DND-41 (cell line): ENCODE data around the gene CD207.

Source experiments
- ATAC-seq: fragments of 200-7000 bp; cut with Tn5 transposase; 3 replicates; pipeline ENCODE4 v1.9.1; 2021; ENCODE audit warnings: low read depth; ENCODE audit not compliant: insufficient read depth
- DNase-seq: peaks from one replicate; pipeline ENCODE4 v3.0.0-alpha.2; 2020
- H2AFZ ChIP-seq: 2 replicates; pipeline ENCODE4 v1.6.0; 2012; ENCODE audit warnings: low read depth, low read length
- H3K27ac ChIP-seq: 2 replicates; pipeline ENCODE4 v1.5.1; 2012; ENCODE audit warnings: low read length, inconsistent platforms
- H3K27me3 ChIP-seq: fragments of 200-600 bp; sonication (generic); 2 replicates; pipeline ENCODE4 v1.6.0; 2012; ENCODE audit warnings: low read length, mild to moderate bottlenecking, inconsistent platforms; ENCODE audit not compliant: insufficient read depth, poor library complexity
- H3K36me3 ChIP-seq: 2 replicates; pipeline ENCODE4 v1.5.1; 2012; ENCODE audit warnings: low read length, inconsistent platforms; ENCODE audit not compliant: insufficient read depth
- H3K4me1 ChIP-seq: 2 replicates; pipeline ENCODE4 v1.5.1; 2012; ENCODE audit warnings: mild to moderate bottlenecking, low read length; ENCODE audit not compliant: insufficient read depth
- H3K4me2 ChIP-seq: 2 replicates; pipeline ENCODE4 v1.6.0; 2012; ENCODE audit warnings: mild to moderate bottlenecking, moderate library complexity, low read length, inconsistent platforms; ENCODE audit not compliant: insufficient read depth
- H3K4me3 ChIP-seq, 2 experiments: fragments of 200-600 bp in 1 of 2; shearing (Covaris generic) in 1 of 2; 2 replicates each; pipeline ENCODE4 v1.5.1; 2012 to 2016; ENCODE audit warnings: inconsistent platforms in 2 of 2, low read length in 2 of 2, mild to moderate bottlenecking in 2 of 2, low read depth in 1 of 2, moderate library complexity in 1 of 2
- H3K79me2 ChIP-seq: 2 replicates; pipeline ENCODE4 v1.6.0; 2012; ENCODE audit warnings: low read length, inconsistent platforms; ENCODE audit not compliant: insufficient read depth
- H3K9ac ChIP-seq: 2 replicates; pipeline ENCODE4 v1.6.0; 2012; ENCODE audit warnings: low read depth, mild to moderate bottlenecking, inconsistent platforms, low read length, moderate library complexity
- H3K9me3 ChIP-seq: 2 replicates; pipeline ENCODE4 v1.5.1; 2012; ENCODE audit warnings: low read length, moderate library complexity, mild to moderate bottlenecking, inconsistent platforms; ENCODE audit not compliant: insufficient read depth, severe bottlenecking
- H4K20me1 ChIP-seq: 2 replicates; pipeline ENCODE4 v1.6.0; 2012; ENCODE audit warnings: low read length; ENCODE audit not compliant: insufficient read depth
- CTCF ChIP-seq: IDR thresholded peaks from 2 replicates; pipeline ENCODE4 v1.5.1; 2012; ENCODE audit warnings: borderline replicate concordance, low read length, moderate library complexity, mild to moderate bottlenecking; ENCODE audit not compliant: poor library complexity, severe bottlenecking; ENCODE audit errors: extremely low read depth
- EZH2 ChIP-seq: IDR thresholded peaks from 3 replicates; pipeline ENCODE4 v1.6.1; 2012; ENCODE audit warnings: borderline replicate concordance, low read depth, mild to moderate bottlenecking, moderate library complexity, low read length, inconsistent platforms; ENCODE audit not compliant: severe bottlenecking

Gene CD207

GRCh38 chr2:70852824-70853223 lies 17.2 kb upstream of the CD207 start:
- Histone ChIP-seq H4K20me1 (no peaks in the 10 kb centered on the region; the same call in 1 of the 2 replicates), H3K4me1 (no peaks in the 10 kb centered on the region), H2AFZ (no peak overlapping the region), H3K9me3 (no peaks in the 10 kb centered on the region), H3K79me2 (no peaks in the 10 kb centered on the region), H3K27ac (no peak overlapping the region), H3K4me3 (no peak overlapping the region), H3K27me3 (peaks cover 17% of the 10 kb centered on the region), H3K36me3 (no peaks in the 10 kb centered on the region), H3K4me2 (no peak overlapping the region), H3K9ac (no peak overlapping the region)
- TF ChIP-seq CTCF (no peak), EZH2 (no peak)
- DNase-seq = no peak
- no peak for ATAC-seq

GRCh38 chr2:70851704-70852103 lies 16.1 kb upstream of the CD207 start:
- DNase-seq = no peak

GRCh38 chr2:70850925-70851324 lies 15.3 kb upstream of the CD207 start:
- H3K4me2 ChIP-seq = no peak overlapping the region
- peaks cover 13% of the 10 kb centered on the region for H3K27me3 ChIP-seq
- no peaks in the 10 kb centered on the region for H3K4me1 ChIP-seq
- ATAC-seq (no peak), DNase-seq (no peak)
- no peaks in the 10 kb centered on the region for H3K36me3 ChIP-seq
- no peaks in the 10 kb centered on the region for H3K9me3 ChIP-seq
- no peak for TF ChIP-seq CTCF
- TF ChIP-seq EZH2 = no peak
- no peak overlapping the region for H3K4me3 ChIP-seq
- H2AFZ ChIP-seq = no peak overlapping the region
- H3K27ac ChIP-seq = no peak overlapping the region
- H4K20me1 ChIP-seq = no peaks in the 10 kb centered on the region; the same call in 1 of the 2 replicates
- no peaks in the 10 kb centered on the region for H3K79me2 ChIP-seq
- no peak overlapping the region for H3K9ac ChIP-seq

More at GRCh38 chr2:70851704-70852103, 16.1 kb upstream of the CD207 start:
- Histone ChIP-seq H3K79me2 (no peaks in the 10 kb centered on the region), H3K27ac (no peak overlapping the region), H3K9ac (no peak overlapping the region), H3K4me1 (no peaks in the 10 kb centered on the region), H3K4me3 (no peak overlapping the region), H3K4me2 (no peak overlapping the region), H3K36me3 (no peaks in the 10 kb centered on the region), H3K9me3 (no peaks in the 10 kb centered on the region), H3K27me3 (peaks cover 15% of the 10 kb centered on the region), H2AFZ (no peak overlapping the region), H4K20me1 (no peaks in the 10 kb centered on the region; the same call in 1 of the 2 replicates)
- TF ChIP-seq CTCF (no peak), EZH2 (no peak)
- ATAC-seq = peak; percentile 61; the same call in 2 of the 3 replicates

- Histone ChIP-seq H3K27me3 (no peaks in the 10 kb centered on the region), H3K36me3 (no peaks in the 10 kb centered on the region), H3K4me3 (no peak overlapping the region), H3K9me3 (no peaks in the 10 kb centered on the region), H3K4me2 (no peak overlapping the region), H3K79me2 (no peaks in the 10 kb centered on the region), H2AFZ (no peak overlapping the region), H3K9ac (no peak overlapping the region), H4K20me1 (no peaks in the 10 kb centered on the region), H3K27ac (no peak overlapping the region), H3K4me1 (no peaks in the 10 kb centered on the region)
- DNase-seq = no peak
- no peak for ATAC-seq
- no peak for TF ChIP-seq CTCF
- TF ChIP-seq EZH2 = no peak
These were observed 6.8 kb upstream of the CD207 start for GRCh38 chr2:70842401-70842800.
